SK-N-MC (cell line): ENCODE data around the gene C4orf50.
"Not testable (repeated sequence)": the region's sequence is repeated elsewhere in the genome, so short reads cannot be mapped to it uniquely, and the experiment has no call there.

Experiments
- DNase-seq: peaks from one replicate; pipeline ENCODE4 v3.0.0-alpha.2; 2011; ENCODE audit warnings: low read depth, low spot score
- H3K27ac ChIP-seq: fragments of 200-600 bp; sonication (generic); 2 replicates; pipeline ENCODE4 v1.5.1; 2016; ENCODE audit warnings: mixed run types
- H3K36me3 ChIP-seq: fragments of 200-600 bp; sonication (generic); 2 replicates; pipeline ENCODE4 v1.6.1; 2017; ENCODE audit warnings: antibody characterized with exemption, low read length, mixed read lengths; ENCODE audit not compliant: insufficient read depth
- H3K4me3 ChIP-seq: fragments of 200-600 bp; sonication (generic); 2 replicates; pipeline ENCODE4 v1.5.1; 2016
- H3K9ac ChIP-seq: fragments of 200-600 bp; sonication (generic); 2 replicates; pipeline ENCODE4 v1.8.0; 2017; ENCODE audit warnings: mixed run types, mixed read lengths; ENCODE audit not compliant: insufficient read length
- H3K9me3 ChIP-seq: fragments of 200-600 bp; sonication (generic); 2 replicates; pipeline ENCODE4 v1.6.1; 2017; ENCODE audit warnings: low read depth, mild to moderate bottlenecking, antibody characterized with exemption, low read length, moderate library complexity, mixed read lengths
- EZH2 ChIP-seq: fragments of 200-600 bp; sonication (generic); IDR thresholded peaks from one replicate; pipeline ENCODE4 v1.6.1; 2017; ENCODE audit warnings: antibody characterized with exemption
- FOXP2 ChIP-seq: optimal IDR thresholded peaks from 2 replicates; pipeline ENCODE3; 2011; ENCODE audit warnings: mild to moderate bottlenecking, moderate library complexity; ENCODE audit not compliant: insufficient read depth; ENCODE audit errors: extremely low read length, control extremely low read depth
- POLR2AphosphoS5 ChIP-seq: IDR thresholded peaks from 2 replicates; pipeline ENCODE4 v1.6.1; 2012; ENCODE audit warnings: mild to moderate bottlenecking, low read depth, low read length, borderline replicate concordance

Gene C4orf50

GRCh38 chr4:5995901-5996623 is 22.2 kb downstream of the C4orf50 start:
- no peak overlapping the region for H3K9ac ChIP-seq
- no peak for TF ChIP-seq EZH2
- no peak for TF ChIP-seq POLR2AphosphoS5
- H3K36me3 ChIP-seq = no peaks in the 10 kb centered on the region
- no peaks in the 10 kb centered on the region for H3K9me3 ChIP-seq
- H3K27ac ChIP-seq = no peak overlapping the region
- H3K4me3 ChIP-seq = no peak overlapping the region
- DNase-seq = no peak

DNA sequence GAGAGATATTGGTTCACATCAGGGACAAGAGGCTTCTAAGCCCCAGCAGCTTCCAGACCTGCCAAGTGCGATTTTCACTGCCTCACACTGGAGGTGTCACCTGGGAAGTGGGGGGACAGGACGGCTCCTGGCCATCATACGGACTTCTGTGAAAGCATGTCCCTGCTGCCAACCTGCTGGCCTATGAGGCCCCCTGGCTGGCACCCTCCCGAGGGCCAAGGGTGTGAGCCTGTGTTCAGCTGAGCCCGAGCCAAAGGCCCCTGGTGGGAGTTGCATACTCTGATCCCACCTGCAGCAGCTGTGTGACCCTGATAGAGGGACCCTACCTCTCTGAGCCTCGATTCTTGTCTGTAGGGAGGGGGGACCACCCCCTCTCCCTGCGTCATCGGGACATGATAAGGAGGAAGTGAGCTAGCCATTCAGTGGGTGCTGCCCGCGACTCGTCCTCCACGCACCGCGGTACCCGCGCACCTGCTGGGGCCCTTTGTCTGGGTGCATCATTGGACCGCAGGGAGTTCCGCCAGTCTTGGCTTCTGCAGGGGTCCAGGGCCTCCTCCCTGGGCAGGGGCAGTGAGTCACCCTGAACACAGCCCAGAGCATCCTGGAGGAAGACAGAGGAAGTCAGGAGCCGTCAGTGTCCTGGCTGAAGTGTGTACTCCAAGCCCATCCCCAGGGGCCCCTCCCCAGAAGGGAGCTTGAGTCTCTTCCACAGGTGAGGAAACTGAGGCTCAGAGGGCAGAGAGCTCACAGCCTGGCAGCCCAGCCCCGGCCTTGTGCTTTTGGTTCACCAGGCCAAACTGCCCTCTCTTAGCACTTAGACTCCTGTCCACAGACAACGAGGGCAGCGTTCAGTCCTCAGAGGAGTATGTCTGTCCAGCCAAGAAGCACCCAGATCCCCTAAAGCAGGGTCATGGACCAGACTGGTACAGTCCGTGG is 24.1 kb downstream of the C4orf50 start:
- TF ChIP-seq POLR2AphosphoS5 = no peak
- no peak for TF ChIP-seq EZH2
- no peak for TF ChIP-seq FOXP2
- no peaks in the 10 kb centered on the region for H3K9me3 ChIP-seq
- H3K27ac ChIP-seq = no peak overlapping the region
- no peak overlapping the region for H3K4me3 ChIP-seq
- H3K9ac ChIP-seq = no peak overlapping the region
- H3K36me3 ChIP-seq = no peaks in the 10 kb centered on the region
- DNase-seq = no peak

GRCh38 chr4:5993346-5993745 is 24.9 kb downstream of the C4orf50 start:
- H3K9ac ChIP-seq, DNase-seq, H3K27ac ChIP-seq, H3K4me3 ChIP-seq, H3K9me3 ChIP-seq, H3K36me3 ChIP-seq: not testable (repeated sequence)

- Histone ChIP-seq H3K36me3 (no peaks in the 10 kb centered on the region), H3K9me3 (no peaks in the 10 kb centered on the region), H3K9ac (no peak overlapping the region), H3K27ac (no peak overlapping the region), H3K4me3 (no peak overlapping the region)
- TF ChIP-seq FOXP2 = no peak
- TF ChIP-seq EZH2 = no peak
- TF ChIP-seq POLR2AphosphoS5 = no peak
- no peak for DNase-seq
Measured at GRCh38 chr4:5992828-5993321, 25.4 kb downstream of the C4orf50 start.

DNA sequence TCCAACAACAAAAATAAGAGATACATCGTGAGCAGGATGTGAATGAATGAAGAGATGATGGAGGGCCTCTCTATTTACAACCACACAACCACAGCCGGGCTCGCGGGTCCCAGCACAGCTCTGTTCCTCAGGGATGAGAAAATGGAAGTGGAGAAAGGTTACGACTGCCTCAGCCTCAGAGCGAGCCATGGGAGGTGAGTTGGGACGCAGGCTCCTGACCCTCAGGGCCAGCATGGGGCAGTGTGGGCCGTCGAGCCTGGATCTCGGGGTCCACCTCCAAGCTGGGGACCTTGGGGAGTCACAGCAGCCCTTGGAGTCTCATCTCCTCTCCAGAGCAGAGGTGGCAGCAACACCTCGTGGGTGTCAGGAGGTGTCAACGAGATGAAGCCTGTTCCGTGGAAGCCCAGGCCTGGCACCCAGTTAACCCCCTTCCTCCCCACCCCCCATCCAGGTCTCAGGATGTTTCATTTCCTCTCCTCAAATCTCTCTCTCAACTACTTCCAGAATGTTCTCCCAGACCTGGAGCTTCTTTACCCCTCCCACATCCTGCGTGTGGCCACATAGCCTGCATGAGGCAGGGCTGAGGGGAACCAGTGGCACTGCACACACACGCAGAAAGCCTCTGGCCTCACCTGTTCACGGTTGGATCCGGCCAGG is 25.9 kb downstream of the C4orf50 start:
- Histone ChIP-seq H3K36me3 (no peaks in the 10 kb centered on the region), H3K9ac (no peak overlapping the region), H3K9me3 (no peaks in the 10 kb centered on the region), H3K27ac (no peak overlapping the region), H3K4me3 (no peak overlapping the region)
- no peak for DNase-seq
- TF ChIP-seq POLR2AphosphoS5 (no peak), EZH2 (no peak), FOXP2 (no peak)

DNA sequence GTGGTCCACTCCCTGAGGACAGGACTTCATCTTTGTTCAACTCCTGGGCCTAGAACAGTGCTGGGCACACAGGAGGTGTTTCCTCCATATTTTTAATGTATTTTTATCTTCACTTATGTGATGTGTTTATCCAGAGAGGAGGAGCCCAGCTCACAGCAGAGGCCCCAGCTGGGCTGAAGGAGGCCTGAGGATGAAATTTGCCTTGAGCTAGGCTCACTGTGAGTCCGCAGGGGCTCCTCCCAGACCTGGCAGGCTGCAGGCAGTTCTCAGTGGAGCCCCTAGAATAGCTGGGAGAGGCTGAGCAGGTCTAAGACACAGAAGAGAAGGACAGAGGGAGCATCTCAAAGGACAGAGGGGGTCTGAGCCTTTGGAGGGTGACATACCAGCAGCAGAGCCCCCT is 26.8 kb downstream of the C4orf50 start:
- no peak overlapping the region for H3K4me3 ChIP-seq
- TF ChIP-seq EZH2 (no peak), FOXP2 (no peak), POLR2AphosphoS5 (no peak)
- H3K9me3 ChIP-seq = no peaks in the 10 kb centered on the region
- H3K9ac ChIP-seq = no peak overlapping the region
- DNase-seq = no peak
- H3K27ac ChIP-seq = no peak overlapping the region
- H3K36me3 ChIP-seq = no peaks in the 10 kb centered on the region

GRCh38 chr4:5990446-5991160 is 27.6 kb downstream of the C4orf50 start:
- Histone ChIP-seq H3K9me3 (no peaks in the 10 kb centered on the region), H3K36me3 (no peaks in the 10 kb centered on the region), H3K27ac (no peak overlapping the region), H3K9ac (no peak overlapping the region), H3K4me3 (no peak overlapping the region)
- TF ChIP-seq FOXP2 (no peak), POLR2AphosphoS5 (no peak), EZH2 (no peak)
- no peak for DNase-seq
